DOHH2 (cell line): ENCODE results near the gene LMAN1.

Experiments used
- H3F3A ChIP-seq: fragments of 200-600 bp; sonication (generic), shearing (Covaris generic); 2 replicates; pipeline ENCODE4 v1.6.0; 2016; ENCODE audit warnings: antibody characterized with exemption, mild to moderate bottlenecking; ENCODE audit not compliant: control insufficient read depth, insufficient read depth
- H3K27ac ChIP-seq: fragments of 200-600 bp; sonication (generic); 2 replicates; pipeline ENCODE4 v1.5.1; 2014; ENCODE audit warnings: low read depth, mild to moderate bottlenecking, low read length, moderate library complexity
- H3K27me3 ChIP-seq: fragments of 200-600 bp; sonication (generic); 2 replicates; pipeline ENCODE4 v1.6.1; 2014; ENCODE audit warnings: mild to moderate bottlenecking, low read length, mixed read lengths; ENCODE audit not compliant: control insufficient read depth
- H3K36me3 ChIP-seq: fragments of 200-600 bp; sonication (generic); 2 replicates; pipeline ENCODE4 v1.6.1; 2014; ENCODE audit warnings: mild to moderate bottlenecking, low read length, moderate library complexity, mixed read lengths; ENCODE audit not compliant: control insufficient read depth
- H3K4me1 ChIP-seq: fragments of 200-600 bp; sonication (generic); 2 replicates; pipeline ENCODE4 v1.6.1; 2014; ENCODE audit warnings: mild to moderate bottlenecking, low read length, mixed read lengths; ENCODE audit not compliant: control insufficient read depth
- H3K4me2 ChIP-seq: fragments of 200-600 bp; sonication (generic); 2 replicates; pipeline ENCODE4 v1.6.0; 2014; ENCODE audit warnings: mild to moderate bottlenecking, low read length, moderate library complexity
- H3K4me3 ChIP-seq: fragments of 200-600 bp; sonication (generic); 2 replicates; pipeline ENCODE4 v1.5.1; 2014; ENCODE audit warnings: mild to moderate bottlenecking, low read length, mixed read lengths
- H3K79me2 ChIP-seq: fragments of 200-600 bp; sonication (generic); 2 replicates; pipeline ENCODE4 v1.6.1; 2014; ENCODE audit warnings: mild to moderate bottlenecking, low read length, mixed read lengths; ENCODE audit not compliant: control insufficient read depth
- H3K9me2 ChIP-seq: fragments of 200-600 bp; sonication (generic); replicated peaks from 2 replicates; pipeline ENCODE4 v1.6.1; 2014; ENCODE audit warnings: mild to moderate bottlenecking, low read length, mixed read lengths; ENCODE audit not compliant: control insufficient read depth
- H3K9me3 ChIP-seq: fragments of 200-600 bp; sonication (generic); 2 replicates; pipeline ENCODE4 v1.6.1; 2014; ENCODE audit warnings: antibody characterized with exemption, low read length, mixed read lengths; ENCODE audit not compliant: control insufficient read depth, insufficient read depth
- H4K20me1 ChIP-seq: fragments of 200-600 bp; sonication (generic); 2 replicates; pipeline ENCODE4 v1.6.0; 2014; ENCODE audit warnings: low read depth, mild to moderate bottlenecking, antibody characterized with exemption, low read length, moderate library complexity; ENCODE audit not compliant: control insufficient read depth, insufficient read depth
- CTCF ChIP-seq: fragments of 200-600 bp; sonication (generic); IDR thresholded peaks from one replicate; pipeline ENCODE4 v1.5.1; 2014; ENCODE audit warnings: antibody characterized with exemption, mild to moderate bottlenecking, low read depth, low read length; ENCODE audit not compliant: poor library complexity, severe bottlenecking
- EZH2phosphoT487 ChIP-seq: fragments of 200-600 bp; sonication (generic); IDR thresholded peaks from 2 replicates; pipeline ENCODE4 v1.6.1; 2017; ENCODE audit warnings: borderline replicate concordance, mild to moderate bottlenecking, antibody characterized with exemption, low read length, moderate library complexity, mixed read lengths

LMAN1 gene

DNA sequence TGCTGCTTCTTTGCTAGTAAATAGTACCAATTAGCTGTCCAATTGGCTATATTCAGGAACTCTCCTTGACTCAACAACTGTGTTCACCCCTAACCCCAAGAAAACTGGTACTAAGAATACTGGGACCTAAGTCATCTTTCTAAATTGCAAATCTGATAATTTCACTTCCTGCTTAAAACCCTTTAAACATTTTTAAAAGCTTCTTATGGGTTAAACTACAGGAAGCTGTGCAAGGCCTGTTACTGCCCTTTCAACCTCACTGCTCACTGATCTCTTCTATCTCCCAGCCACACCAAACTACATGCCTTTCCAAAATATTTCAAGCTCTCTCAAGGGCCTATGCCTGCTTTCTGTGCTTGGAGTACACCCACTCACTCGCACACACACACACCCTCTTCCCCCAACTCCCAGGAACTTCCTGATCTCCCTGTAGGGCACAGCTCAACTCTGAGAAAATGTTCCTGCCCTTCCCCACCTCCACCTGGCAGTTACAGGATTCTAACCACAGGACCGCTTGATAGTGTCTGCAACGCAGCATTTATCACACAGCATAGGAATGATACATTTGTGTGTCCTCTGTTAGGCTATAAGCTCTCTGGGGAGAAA lies 6.7 kb downstream of the LMAN1 start:
- H3K4me3 ChIP-seq: no peak overlapping the region
- H3K4me1 ChIP-seq: peaks cover 9% of the 10 kb centered on the region
- H3K79me2 ChIP-seq: peaks cover 21% of the 10 kb centered on the region
- no peaks in the 10 kb centered on the region; the same call in 1 of the 2 replicates for H4K20me1 ChIP-seq
- H3F3A ChIP-seq: no peaks in the 10 kb centered on the region
- TF ChIP-seq EZH2phosphoT487 (no peak), CTCF (no peak)
- H3K36me3 ChIP-seq: peaks cover 91% of the 10 kb centered on the region
- no peaks in the 10 kb centered on the region for H3K27me3 ChIP-seq
- H3K4me2 ChIP-seq: no peak overlapping the region
- H3K9me2 ChIP-seq: no peaks in the 10 kb centered on the region
- H3K9me3 ChIP-seq: no peaks in the 10 kb centered on the region
- no peak overlapping the region for H3K27ac ChIP-seq

GRCh38 chr18:59345556-59345955 lies 13.5 kb downstream of the LMAN1 start:
- no peaks in the 10 kb centered on the region for H3K9me2 ChIP-seq
- no peak overlapping the region for H3K27ac ChIP-seq
- H3K9me3 ChIP-seq: no peaks in the 10 kb centered on the region
- no peak overlapping the region for H3K4me3 ChIP-seq
- no peaks in the 10 kb centered on the region for H3K4me1 ChIP-seq
- H3F3A ChIP-seq: no peaks in the 10 kb centered on the region
- TF ChIP-seq EZH2phosphoT487 (no peak), CTCF (no peak)
- peaks cover 92% of the 10 kb centered on the region for H3K36me3 ChIP-seq
- no peaks in the 10 kb centered on the region for H3K27me3 ChIP-seq
- peaks cover 37% of the 10 kb centered on the region for H3K79me2 ChIP-seq
- no peak overlapping the region for H3K4me2 ChIP-seq
- no peaks in the 10 kb centered on the region for H4K20me1 ChIP-seq

DNA sequence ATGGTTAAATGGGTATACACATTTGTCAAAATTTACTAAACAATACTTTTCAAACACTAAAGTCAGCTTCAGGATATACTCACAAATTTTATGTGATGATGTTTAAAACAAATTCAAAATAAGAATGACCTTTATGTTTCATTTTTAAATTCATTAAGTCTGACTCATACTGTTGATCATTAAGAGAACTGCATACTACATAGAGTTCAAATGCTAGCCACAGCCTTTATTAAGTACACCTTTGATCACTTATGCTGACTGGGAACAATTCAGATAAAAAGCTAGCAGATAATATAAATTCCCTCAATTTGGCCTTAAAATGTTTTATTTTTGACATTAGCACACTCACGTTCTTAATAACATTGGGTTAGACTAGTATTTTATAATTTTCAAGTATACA lies 14.1 kb downstream of the LMAN1 start:
- H3K4me1 ChIP-seq: no peaks in the 10 kb centered on the region

More for the DNA sequence above, 14.1 kb downstream of the LMAN1 start:
- Histone ChIP-seq H3K36me3 (peaks cover 97% of the 10 kb centered on the region), H3K27ac (no peak overlapping the region), H3K4me3 (no peak overlapping the region), H3K4me2 (no peak overlapping the region), H3K9me3 (no peaks in the 10 kb centered on the region), H3K79me2 (peaks cover 38% of the 10 kb centered on the region), H3K9me2 (no peaks in the 10 kb centered on the region), H3K27me3 (no peaks in the 10 kb centered on the region), H3F3A (no peaks in the 10 kb centered on the region), H4K20me1 (no peaks in the 10 kb centered on the region)
- TF ChIP-seq EZH2phosphoT487: no peak
- TF ChIP-seq CTCF: no peak
